GM18526 (cell line): Measurements from ENCODE around the gene LRRN3.

ENCODE experiments used
- POLR2A ChIP-seq: IDR thresholded peaks from 3 replicates; pipeline ENCODE4 v1.6.1; 2011; ENCODE audit not compliant: insufficient read length; ENCODE audit errors: extremely low read depth

The LRRN3 gene

GRCh38 chr7:111172564-111173257 lies 81.8 kb downstream of the LRRN3 start:
- TF ChIP-seq POLR2A, result no peak

GRCh38 chr7:111173528-111173927 lies 82.6 kb downstream of the LRRN3 start:
- TF ChIP-seq POLR2A, result no peak

GRCh38 chr7:111173990-111174389 lies 83.1 kb downstream of the LRRN3 start:
- TF ChIP-seq POLR2A, result no peak

GRCh38 chr7:111174510-111174909 lies 83.6 kb downstream of the LRRN3 start:
- TF ChIP-seq POLR2A, result no peak
